Neural progenitor cell (in vitro differentiated cells): ENCODE measurements around the gene HDAC8. TPM values are rescaled to one million over a fixed set of nuclear protein-coding genes. Genes with fewer than 3 reads are reported as not detected.

ENCODE experiments used
- DNase-seq: peaks from one replicate; pipeline ENCODE4 v3.0.0-alpha.2; 2016; ENCODE audit warnings: low spot score
- H2AFZ ChIP-seq: fragments of 200-600 bp; sonication (generic); replicated peaks from 2 replicates; pipeline ENCODE4 v1.6.1; 2016; ENCODE audit warnings: antibody characterized with exemption
- H3F3A ChIP-seq: fragments of 200-600 bp; sonication (generic); 2 replicates; pipeline ENCODE4 v1.6.1; 2016; ENCODE audit warnings: antibody characterized with exemption, low read depth
- H3K27ac ChIP-seq: fragments of 200-600 bp; sonication (generic); 2 replicates; pipeline ENCODE4 v1.5.1; 2016; ENCODE audit warnings: mild to moderate bottlenecking
- H3K27me3 ChIP-seq: fragments of 200-600 bp; sonication (generic); 2 replicates; pipeline ENCODE4 v1.6.1; 2016; ENCODE audit warnings: mild to moderate bottlenecking, moderate library complexity
- H3K36me3 ChIP-seq: fragments of 200-600 bp; sonication (generic); 2 replicates; pipeline ENCODE4 v1.5.1; 2016
- H3K4me1 ChIP-seq: fragments of 200-600 bp; sonication (generic); 2 replicates; pipeline ENCODE4 v1.6.1; 2016; ENCODE audit warnings: mixed run types
- H3K4me2 ChIP-seq: fragments of 200-600 bp; sonication (generic); 2 replicates; pipeline ENCODE4 v1.6.1; 2016
- H3K4me3 ChIP-seq: fragments of 200-600 bp; sonication (generic); 2 replicates; pipeline ENCODE4 v1.5.1; 2016
- H3K79me2 ChIP-seq: fragments of 200-600 bp; sonication (generic); 2 replicates; pipeline ENCODE4 v1.6.1; 2016; ENCODE audit warnings: low read depth
- H3K9ac ChIP-seq: fragments of 200-600 bp; sonication (generic); 2 replicates; pipeline ENCODE4 v1.6.1; 2016
- H3K9me3 ChIP-seq: fragments of 200-600 bp; sonication (generic); 2 replicates; pipeline ENCODE4 v1.5.1; 2016; ENCODE audit warnings: low read depth
- H4K20me1 ChIP-seq: fragments of 200-600 bp; sonication (generic); 2 replicates; pipeline ENCODE4 v1.6.1; 2016; ENCODE audit warnings: low read depth
- H3K27ac Mint-ChIP-seq: 3 replicates; pipeline ENCODE4 v1.8.0; 2021; ENCODE audit warnings: mixed read lengths
- H3K27me3 Mint-ChIP-seq: 2 replicates; pipeline ENCODE4 v1.8.0; 2022; ENCODE audit warnings: low read depth, mild to moderate bottlenecking, inconsistent platforms, moderate library complexity, mixed read lengths; ENCODE audit not compliant: insufficient read depth
- H3K36me3 Mint-ChIP-seq: 3 replicates; pipeline ENCODE4 v1.8.0; 2021; ENCODE audit warnings: mixed read lengths
- H3K4me1 Mint-ChIP-seq: 3 replicates; pipeline ENCODE4 v1.8.0; 2021; ENCODE audit warnings: mixed read lengths
- H3K4me3 Mint-ChIP-seq: 3 replicates; pipeline ENCODE4 v1.8.0; 2021; ENCODE audit warnings: mild to moderate bottlenecking, moderate library complexity, mixed read lengths
- H3K9me3 Mint-ChIP-seq: 3 replicates; pipeline ENCODE4 v1.8.0; 2020; ENCODE audit warnings: mixed read lengths
- EZH2 ChIP-seq: fragments of 200-600 bp; sonication (generic); IDR thresholded peaks from 2 replicates; pipeline ENCODE4 v1.6.1; 2017; ENCODE audit warnings: antibody characterized with exemption, mild to moderate bottlenecking, moderate library complexity
- EZH2phosphoT487 ChIP-seq: fragments of 200-600 bp; sonication (generic); IDR thresholded peaks from 2 replicates; pipeline ENCODE4 v1.6.1; 2017; ENCODE audit warnings: antibody characterized with exemption
- total RNA-seq: library from RNA; depleted of rRNA; stranded (reverse); fragments of >200 nt; gene quantifications from 2 replicates; pipeline ENCODE4 v1.2.3, GENCODE V29; 2015; ENCODE audit warnings: low replicate concordance
- TF ChIP-seq, protein P1 (sequence below): fragments of 200-600 bp; sonication (generic); IDR thresholded peaks from 2 replicates; pipeline ENCODE4 v1.5.1; 2017; ENCODE audit warnings: antibody characterized with exemption, mild to moderate bottlenecking

HDAC8 gene
- total RNA-seq, 1 donor from 2014 or later: 37.8 TPM

DNA sequence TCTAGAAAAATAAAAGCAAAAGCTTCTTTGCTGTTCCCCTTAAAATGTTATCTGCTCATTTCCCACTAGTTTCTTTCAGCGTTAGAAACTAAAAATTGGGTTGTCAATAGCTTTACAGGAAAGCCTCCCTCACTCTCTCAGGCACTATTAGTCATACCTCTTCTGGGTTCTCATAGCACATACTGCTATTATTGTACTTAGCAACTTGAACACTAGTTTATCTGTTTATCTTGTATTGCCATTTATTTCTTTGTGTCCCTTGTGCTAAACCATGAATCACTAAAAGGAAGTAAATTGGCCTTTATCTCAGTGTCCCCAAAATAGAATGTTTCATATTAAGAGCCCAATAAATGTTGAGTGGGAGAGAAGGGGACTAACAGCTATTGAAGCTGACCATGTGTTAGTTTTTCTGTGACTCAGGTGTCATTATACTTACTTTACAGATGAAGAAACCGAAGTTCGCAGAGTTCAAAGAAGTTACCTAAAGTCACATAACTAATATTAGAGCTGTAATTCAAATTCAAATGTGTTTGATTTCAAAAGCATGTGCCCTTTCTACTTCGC, 142.2 kb downstream of the HDAC8 start:
- Mint-ChIP-seq H3K4me1 (no peaks in the 10 kb centered on the region), H3K4me3 (no peak overlapping the region), H3K27ac (no peak overlapping the region), H3K27me3 (no peaks in the 10 kb centered on the region), H3K9me3 (peaks cover 16% of the 10 kb centered on the region), H3K36me3 (peaks cover 8% of the 10 kb centered on the region)
- H4K20me1 ChIP-seq: no peaks in the 10 kb centered on the region
- no peak overlapping the region for H3K4me3 ChIP-seq
- H3F3A ChIP-seq: no peaks in the 10 kb centered on the region
- H3K36me3 ChIP-seq: no peaks in the 10 kb centered on the region
- no peaks in the 10 kb centered on the region for H3K27me3 ChIP-seq
- no peak overlapping the region for H3K4me2 ChIP-seq
- TF ChIP-seq EZH2 (no peak), EZH2phosphoT487 (no peak)
- TF ChIP-seq, protein P1, sequence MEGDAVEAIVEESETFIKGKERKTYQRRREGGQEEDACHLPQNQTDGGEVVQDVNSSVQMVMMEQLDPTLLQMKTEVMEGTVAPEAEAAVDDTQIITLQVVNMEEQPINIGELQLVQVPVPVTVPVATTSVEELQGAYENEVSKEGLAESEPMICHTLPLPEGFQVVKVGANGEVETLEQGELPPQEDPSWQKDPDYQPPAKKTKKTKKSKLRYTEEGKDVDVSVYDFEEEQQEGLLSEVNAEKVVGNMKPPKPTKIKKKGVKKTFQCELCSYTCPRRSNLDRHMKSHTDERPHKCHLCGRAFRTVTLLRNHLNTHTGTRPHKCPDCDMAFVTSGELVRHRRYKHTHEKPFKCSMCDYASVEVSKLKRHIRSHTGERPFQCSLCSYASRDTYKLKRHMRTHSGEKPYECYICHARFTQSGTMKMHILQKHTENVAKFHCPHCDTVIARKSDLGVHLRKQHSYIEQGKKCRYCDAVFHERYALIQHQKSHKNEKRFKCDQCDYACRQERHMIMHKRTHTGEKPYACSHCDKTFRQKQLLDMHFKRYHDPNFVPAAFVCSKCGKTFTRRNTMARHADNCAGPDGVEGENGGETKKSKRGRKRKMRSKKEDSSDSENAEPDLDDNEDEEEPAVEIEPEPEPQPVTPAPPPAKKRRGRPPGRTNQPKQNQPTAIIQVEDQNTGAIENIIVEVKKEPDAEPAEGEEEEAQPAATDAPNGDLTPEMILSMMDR: no peak
- no peak overlapping the region for H2AFZ ChIP-seq
- H3K4me1 ChIP-seq: no peaks in the 10 kb centered on the region
- H3K79me2 ChIP-seq: no peaks in the 10 kb centered on the region
- no peak overlapping the region for H3K9ac ChIP-seq
- no peak overlapping the region for H3K27ac ChIP-seq
- no peak for DNase-seq
- peaks cover 8% of the 10 kb centered on the region for H3K9me3 ChIP-seq

- peaks cover 11% of the 10 kb centered on the region for H3K36me3 ChIP-seq
- no peak overlapping the region for H3K4me2 ChIP-seq
- H3K27me3 ChIP-seq: no peaks in the 10 kb centered on the region
- no peak overlapping the region for H3K27ac Mint-ChIP-seq
- DNase-seq: no peak
- peaks cover 44% of the 10 kb centered on the region for H3K9me3 Mint-ChIP-seq
- H3K4me3 Mint-ChIP-seq: no peak overlapping the region
- H3K79me2 ChIP-seq: no peaks in the 10 kb centered on the region
- H3F3A ChIP-seq: no peaks in the 10 kb centered on the region
- no peak overlapping the region for H3K4me3 ChIP-seq
- no peaks in the 10 kb centered on the region for H4K20me1 ChIP-seq
- H3K27me3 Mint-ChIP-seq: no peaks in the 10 kb centered on the region
- no peak overlapping the region for H3K27ac ChIP-seq
- no peaks in the 10 kb centered on the region for H3K4me1 ChIP-seq
- H3K9ac ChIP-seq: no peak overlapping the region
- no peaks in the 10 kb centered on the region for H3K4me1 Mint-ChIP-seq
- peaks cover 40% of the 10 kb centered on the region for H3K9me3 ChIP-seq
- H2AFZ ChIP-seq: no peak overlapping the region
- no peak for TF ChIP-seq EZH2phosphoT487
- TF ChIP-seq, protein P1: no peak
- TF ChIP-seq EZH2: no peak
- peaks cover 17% of the 10 kb centered on the region for H3K36me3 Mint-ChIP-seq
Measured at GRCh38 chrX:72421797-72422196, 150.8 kb downstream of the HDAC8 start.

- Mint-ChIP-seq H3K27ac (no peak overlapping the region), H3K4me1 (no peaks in the 10 kb centered on the region), H3K36me3 (peaks cover 4% of the 10 kb centered on the region), H3K4me3 (no peak overlapping the region), H3K27me3 (no peaks in the 10 kb centered on the region), H3K9me3 (peaks cover 3% of the 10 kb centered on the region)
- Histone ChIP-seq H3F3A (no peaks in the 10 kb centered on the region), H3K36me3 (peaks cover 4% of the 10 kb centered on the region), H3K4me3 (no peak overlapping the region), H3K4me1 (no peaks in the 10 kb centered on the region), H3K9me3 (no peaks in the 10 kb centered on the region), H3K79me2 (no peaks in the 10 kb centered on the region), H3K9ac (no peak overlapping the region), H3K27me3 (no peaks in the 10 kb centered on the region), H3K4me2 (no peak overlapping the region), H4K20me1 (no peaks in the 10 kb centered on the region), H3K27ac (no peak overlapping the region), H2AFZ (no peak overlapping the region)
- TF ChIP-seq EZH2phosphoT487 (no peak), EZH2 (no peak)
- TF ChIP-seq, protein P1: no peak
- no peak for DNase-seq
Measured at GRCh38 chrX:72409993-72410392, 162.7 kb downstream of the HDAC8 start.
